ENCODE data around the gene DNM3.

The DNM3 gene

DNA sequence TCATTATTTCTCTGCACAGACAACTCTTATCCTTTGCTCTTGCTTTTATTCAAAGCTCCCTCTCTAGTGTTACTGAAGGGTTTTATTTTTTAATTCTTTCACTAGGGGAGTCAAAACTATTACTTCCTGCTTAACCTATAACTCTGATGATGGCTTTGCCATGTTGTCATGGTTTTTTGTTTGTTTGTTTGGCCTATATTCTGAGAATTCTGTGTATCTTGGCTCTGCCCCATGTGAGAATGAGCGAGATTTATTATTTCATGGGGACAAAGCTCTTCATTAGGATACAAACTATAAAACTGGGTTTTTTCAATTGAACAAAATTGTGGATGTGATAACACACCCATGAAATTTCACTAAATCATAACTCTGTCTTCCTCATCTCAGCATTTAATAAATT lies 388.6 kb downstream of the DNM3 start:
- H4K20me1 ChIP-seq (ENCODE audit: control insufficient read depth, insufficient read depth, low read depth, low read length): no peaks in the 10 kb centered on the region
- no peaks in the 10 kb centered on the region for H3K79me2 ChIP-seq (ENCODE audit: control insufficient read depth, low read length)
- no peaks in the 10 kb centered on the region for H3K27me3 ChIP-seq (ENCODE audit: control insufficient read depth, low read length)
- H3K4me3 ChIP-seq (ENCODE audit: low read length): no peak overlapping the region
- H3K36me3 ChIP-seq (ENCODE audit: control insufficient read depth, low read length): no peaks in the 10 kb centered on the region
- TF ChIP-seq, protein P1, sequence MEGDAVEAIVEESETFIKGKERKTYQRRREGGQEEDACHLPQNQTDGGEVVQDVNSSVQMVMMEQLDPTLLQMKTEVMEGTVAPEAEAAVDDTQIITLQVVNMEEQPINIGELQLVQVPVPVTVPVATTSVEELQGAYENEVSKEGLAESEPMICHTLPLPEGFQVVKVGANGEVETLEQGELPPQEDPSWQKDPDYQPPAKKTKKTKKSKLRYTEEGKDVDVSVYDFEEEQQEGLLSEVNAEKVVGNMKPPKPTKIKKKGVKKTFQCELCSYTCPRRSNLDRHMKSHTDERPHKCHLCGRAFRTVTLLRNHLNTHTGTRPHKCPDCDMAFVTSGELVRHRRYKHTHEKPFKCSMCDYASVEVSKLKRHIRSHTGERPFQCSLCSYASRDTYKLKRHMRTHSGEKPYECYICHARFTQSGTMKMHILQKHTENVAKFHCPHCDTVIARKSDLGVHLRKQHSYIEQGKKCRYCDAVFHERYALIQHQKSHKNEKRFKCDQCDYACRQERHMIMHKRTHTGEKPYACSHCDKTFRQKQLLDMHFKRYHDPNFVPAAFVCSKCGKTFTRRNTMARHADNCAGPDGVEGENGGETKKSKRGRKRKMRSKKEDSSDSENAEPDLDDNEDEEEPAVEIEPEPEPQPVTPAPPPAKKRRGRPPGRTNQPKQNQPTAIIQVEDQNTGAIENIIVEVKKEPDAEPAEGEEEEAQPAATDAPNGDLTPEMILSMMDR (IDR thresholded peaks at IDR 0.05; ENCODE audit: low read depth, low read length, poor library complexity, severe bottlenecking): no peak
- TF ChIP-seq EZH2phosphoT487 (IDR thresholded peaks at IDR 0.05; ENCODE audit: borderline replicate concordance, low read length): no peak
- no peaks in the 10 kb centered on the region for H3K9me3 ChIP-seq (ENCODE audit: control insufficient read depth, insufficient read depth, low read length)
- no peaks in the 10 kb centered on the region for H3F3A ChIP-seq (ENCODE audit: control insufficient read depth, insufficient read depth)
- no peaks in the 10 kb centered on the region for H3K4me1 ChIP-seq (ENCODE audit: control insufficient read depth, low read length)
- H3K4me2 ChIP-seq (ENCODE audit: low read length): no peak overlapping the region
- H3K27ac ChIP-seq (ENCODE audit: low read depth, low read length): no peak overlapping the region
- no peaks in the 10 kb centered on the region for H3K9me2 ChIP-seq (replicated peaks; ENCODE audit: control insufficient read depth, low read length)

DNA sequence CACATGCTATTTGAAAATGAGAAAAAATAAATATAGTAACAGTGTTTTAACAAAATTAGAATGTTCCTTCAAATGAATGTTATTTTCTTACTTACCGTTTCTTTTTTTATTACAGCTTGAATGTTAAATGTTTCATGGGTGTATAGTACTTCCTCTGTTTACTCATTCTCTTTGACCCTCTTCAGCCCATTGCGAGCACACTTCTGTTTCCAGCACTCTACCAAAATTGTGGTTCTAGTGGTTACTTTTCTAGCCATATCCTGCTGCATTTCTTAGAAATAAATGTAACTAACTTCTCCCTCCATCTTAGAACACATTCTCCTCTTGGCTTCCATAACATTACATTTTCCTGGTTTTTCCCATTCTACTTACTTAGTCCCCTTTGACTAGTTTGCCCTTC lies 389.2 kb downstream of the DNM3 start:
- H3K27me3 ChIP-seq (ENCODE audit: control insufficient read depth, low read length): no peaks in the 10 kb centered on the region
- H3K79me2 ChIP-seq (ENCODE audit: control insufficient read depth, low read length): no peaks in the 10 kb centered on the region
- H3K4me1 ChIP-seq (ENCODE audit: control insufficient read depth, low read length): no peaks in the 10 kb centered on the region
- no peaks in the 10 kb centered on the region for H3K9me3 ChIP-seq (ENCODE audit: control insufficient read depth, insufficient read depth, low read length)
- no peaks in the 10 kb centered on the region for H3K9me2 ChIP-seq (replicated peaks; ENCODE audit: control insufficient read depth, low read length)
- no peak overlapping the region for H3K4me2 ChIP-seq (ENCODE audit: low read length)
- no peak overlapping the region for H3K4me3 ChIP-seq (ENCODE audit: low read length)
- no peaks in the 10 kb centered on the region for H4K20me1 ChIP-seq (ENCODE audit: control insufficient read depth, insufficient read depth, low read depth, low read length)
- no peaks in the 10 kb centered on the region for H3F3A ChIP-seq (ENCODE audit: control insufficient read depth, insufficient read depth)
- TF ChIP-seq, protein P1 (IDR thresholded peaks at IDR 0.05; ENCODE audit: low read depth, low read length, poor library complexity, severe bottlenecking): no peak
- no peak for TF ChIP-seq EZH2phosphoT487 (IDR thresholded peaks at IDR 0.05; ENCODE audit: borderline replicate concordance, low read length)
- H3K27ac ChIP-seq (ENCODE audit: low read depth, low read length): no peak overlapping the region
- H3K36me3 ChIP-seq (ENCODE audit: control insufficient read depth, low read length): no peaks in the 10 kb centered on the region

DNA sequence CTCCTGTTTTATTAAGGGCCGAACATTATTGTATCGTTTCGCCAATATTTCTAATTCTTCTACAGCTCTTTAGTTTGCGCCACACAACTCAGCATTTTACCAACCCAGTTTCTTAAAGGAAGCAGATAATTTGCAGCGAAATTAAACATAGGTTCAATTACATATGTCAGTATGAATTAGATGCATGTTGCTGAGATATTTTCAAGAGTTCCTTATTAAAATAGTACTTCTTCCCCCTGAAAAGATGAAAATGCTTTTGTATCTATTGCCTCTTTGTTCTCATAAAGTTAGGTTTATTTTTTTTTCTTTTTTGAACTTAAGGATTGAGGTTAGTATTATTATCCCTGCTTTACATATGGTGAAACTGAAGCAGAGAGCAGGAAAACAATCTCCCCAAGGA lies 395.7 kb downstream of the DNM3 start:
- Histone ChIP-seq H3K27me3 (ENCODE audit: control insufficient read depth, low read length) (no peaks in the 10 kb centered on the region), H4K20me1 (ENCODE audit: control insufficient read depth, insufficient read depth, low read depth, low read length) (no peaks in the 10 kb centered on the region), H3K27ac (ENCODE audit: low read depth, low read length) (no peak overlapping the region), H3K9me2 (replicated peaks; ENCODE audit: control insufficient read depth, low read length) (no peaks in the 10 kb centered on the region), H3K4me2 (ENCODE audit: low read length) (no peak overlapping the region), H3K4me3 (ENCODE audit: low read length) (no peak overlapping the region), H3K79me2 (ENCODE audit: control insufficient read depth, low read length) (no peaks in the 10 kb centered on the region), H3K9me3 (ENCODE audit: control insufficient read depth, insufficient read depth, low read length) (no peaks in the 10 kb centered on the region), H3K36me3 (ENCODE audit: control insufficient read depth, low read length) (no peaks in the 10 kb centered on the region), H3F3A (ENCODE audit: control insufficient read depth, insufficient read depth) (no peaks in the 10 kb centered on the region), H3K4me1 (ENCODE audit: control insufficient read depth, low read length) (no peaks in the 10 kb centered on the region)
- TF ChIP-seq EZH2phosphoT487 (IDR thresholded peaks at IDR 0.05; ENCODE audit: borderline replicate concordance, low read length): no peak
- TF ChIP-seq, protein P1 (IDR thresholded peaks at IDR 0.05; ENCODE audit: low read depth, low read length, poor library complexity, severe bottlenecking): no peak

DNA sequence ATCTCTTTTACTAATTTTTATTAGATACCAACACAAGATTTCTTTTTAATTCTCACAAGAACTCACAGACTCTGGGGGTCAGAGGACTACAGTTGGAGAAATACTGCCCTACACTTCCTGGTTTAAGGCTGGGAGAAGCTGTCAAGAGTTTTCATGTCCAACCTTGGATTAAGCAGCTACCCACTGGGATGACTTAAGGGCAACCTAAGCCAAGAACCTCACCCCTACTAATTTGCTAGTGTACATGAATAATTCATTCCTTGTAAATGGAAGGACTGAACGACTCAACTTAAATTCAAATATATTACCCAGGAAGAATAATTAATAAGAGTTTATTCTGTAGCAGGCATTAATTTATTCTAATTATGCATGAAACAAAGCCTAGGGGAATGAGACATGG lies 396.9 kb downstream of the DNM3 start:
- Histone ChIP-seq H3K79me2 (ENCODE audit: control insufficient read depth, low read length) (no peaks in the 10 kb centered on the region), H3K27ac (ENCODE audit: low read depth, low read length) (no peak overlapping the region), H4K20me1 (ENCODE audit: control insufficient read depth, insufficient read depth, low read depth, low read length) (no peaks in the 10 kb centered on the region), H3K4me2 (ENCODE audit: low read length) (no peak overlapping the region), H3K9me3 (ENCODE audit: control insufficient read depth, insufficient read depth, low read length) (no peaks in the 10 kb centered on the region), H3K4me3 (ENCODE audit: low read length) (no peak overlapping the region), H3F3A (ENCODE audit: control insufficient read depth, insufficient read depth) (no peaks in the 10 kb centered on the region), H3K4me1 (ENCODE audit: control insufficient read depth, low read length) (no peaks in the 10 kb centered on the region), H3K36me3 (ENCODE audit: control insufficient read depth, low read length) (no peaks in the 10 kb centered on the region), H3K27me3 (ENCODE audit: control insufficient read depth, low read length) (no peaks in the 10 kb centered on the region), H3K9me2 (replicated peaks; ENCODE audit: control insufficient read depth, low read length) (no peaks in the 10 kb centered on the region)
- no peak for TF ChIP-seq EZH2phosphoT487 (IDR thresholded peaks at IDR 0.05; ENCODE audit: borderline replicate concordance, low read length)
- TF ChIP-seq, protein P1 (IDR thresholded peaks at IDR 0.05; ENCODE audit: low read depth, low read length, poor library complexity, severe bottlenecking): no peak

Data from DOHH2 (cell line).